ENCODE measurements around the gene SULT2B1.
"Not testable (repeated sequence)": the region's sequence is repeated elsewhere in the genome, so short reads cannot be mapped to it uniquely, and the experiment has no call there.

SULT2B1 gene

DNA sequence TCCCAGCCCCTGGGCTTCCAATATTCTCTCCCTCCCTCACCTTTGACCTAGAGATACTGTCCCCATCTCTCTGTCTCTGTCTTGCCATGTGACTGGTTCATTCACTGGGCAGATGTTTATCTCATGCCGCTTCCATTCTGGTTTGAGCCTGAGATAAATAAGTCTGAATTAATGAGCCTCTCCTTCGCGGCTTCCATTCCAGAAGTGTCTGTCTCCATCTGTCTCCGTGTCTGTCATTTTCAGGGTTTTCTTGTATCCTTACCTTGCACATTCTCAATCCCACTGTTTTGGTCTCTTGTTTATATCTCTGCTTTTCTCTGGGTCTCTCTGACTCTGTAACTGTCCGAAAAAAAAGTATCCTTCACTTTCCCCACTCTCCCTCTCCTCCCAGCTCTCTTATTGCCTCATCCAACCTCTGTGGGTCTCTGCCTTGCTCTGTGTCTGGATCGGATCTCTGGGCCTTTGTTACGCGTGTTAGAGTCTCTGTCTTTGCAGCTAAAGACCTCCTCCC, 71.6 kb downstream of the SULT2B1 start:
- no peak for DNase-seq

DNA sequence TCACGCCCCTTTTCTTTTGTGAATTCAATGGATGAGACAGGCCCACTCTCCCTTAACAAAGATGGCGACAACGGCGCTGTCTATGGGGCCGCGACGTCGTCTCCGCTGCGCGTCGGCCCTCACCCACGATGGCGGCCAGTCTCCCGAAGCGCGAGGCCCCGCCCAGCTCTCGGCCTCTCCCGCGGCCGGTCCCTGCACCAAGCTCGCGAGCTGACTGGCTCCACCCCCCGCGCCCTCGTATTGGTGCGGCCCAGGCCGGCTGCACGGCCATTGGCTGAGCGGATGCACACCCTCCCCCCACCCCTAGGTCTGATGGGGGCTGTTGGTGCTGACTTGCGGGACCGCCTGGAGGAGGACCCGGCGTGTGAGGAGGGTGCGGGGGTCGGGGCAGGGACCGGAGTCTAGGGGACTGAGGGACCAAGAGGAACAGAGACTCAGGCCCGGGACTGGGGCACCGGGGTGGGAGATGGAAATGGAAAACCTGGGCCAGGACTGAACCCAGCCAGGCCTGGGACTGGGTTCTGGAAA, 72.2 kb downstream of the SULT2B1 start:
- peak; percentile 92 to 93 for DNase-seq

DNA sequence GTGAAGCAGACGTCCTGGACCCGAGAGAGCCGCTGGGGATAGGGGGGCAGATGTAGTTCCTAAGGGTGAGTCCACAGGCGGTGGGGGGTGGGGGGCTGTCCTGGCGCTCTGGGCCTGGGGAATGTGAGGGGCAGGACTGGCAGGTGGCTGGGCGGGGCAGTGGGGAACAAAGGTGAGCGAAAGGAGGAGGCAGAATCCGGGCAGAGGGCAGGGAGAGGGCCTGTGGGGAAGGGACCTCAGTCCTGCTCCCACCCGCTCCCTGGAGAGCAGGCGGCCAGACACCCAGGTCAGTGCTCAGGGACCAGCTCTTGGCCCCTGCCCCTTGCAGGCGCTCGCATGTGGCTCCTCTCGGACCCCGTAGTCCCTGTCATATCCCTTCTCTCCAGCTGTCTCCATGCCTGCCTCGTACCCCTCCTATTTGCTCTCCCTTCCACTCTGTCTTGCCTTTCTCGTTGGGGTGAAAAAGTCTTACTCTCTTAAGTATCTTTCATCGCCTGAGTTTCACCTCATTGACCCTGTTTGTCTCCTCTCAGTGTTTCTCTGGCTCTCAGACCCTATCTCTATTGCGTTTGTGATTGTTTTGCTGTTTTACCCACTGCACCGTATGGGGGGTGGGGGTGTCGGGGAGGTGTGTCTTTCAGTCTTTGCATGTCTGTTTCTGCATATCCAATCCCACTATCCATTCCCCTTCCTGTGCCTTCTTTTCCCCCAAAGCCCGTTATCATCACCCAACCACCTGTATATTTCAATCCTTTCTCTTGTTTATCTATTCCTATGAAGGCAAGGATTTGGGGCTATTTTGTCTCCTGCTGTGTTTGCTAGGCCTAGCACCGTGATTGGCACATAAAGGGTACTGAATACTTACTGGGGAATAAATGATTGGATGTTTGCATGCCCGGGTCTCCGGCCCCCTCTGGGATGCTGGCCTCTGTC, 73.1 kb downstream of the SULT2B1 start:
- DNase-seq: no peak

DNA sequence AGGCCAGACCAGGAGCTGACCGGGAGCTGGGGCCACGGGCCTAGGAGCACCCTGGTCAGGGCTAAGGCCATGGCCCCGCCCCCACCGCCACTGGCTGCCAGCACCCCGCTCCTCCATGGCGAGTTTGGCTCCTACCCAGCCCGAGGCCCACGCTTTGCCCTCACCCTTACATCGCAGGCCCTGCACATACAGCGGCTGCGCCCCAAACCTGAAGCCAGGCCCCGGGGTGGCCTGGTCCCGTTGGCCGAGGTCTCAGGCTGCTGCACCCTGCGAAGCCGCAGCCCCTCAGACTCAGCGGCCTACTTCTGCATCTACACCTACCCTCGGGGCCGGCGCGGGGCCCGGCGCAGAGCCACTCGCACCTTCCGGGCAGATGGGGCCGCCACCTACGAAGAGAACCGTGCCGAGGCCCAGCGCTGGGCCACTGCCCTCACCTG, 73.9 kb downstream of the SULT2B1 start:
- no peak for DNase-seq

DNA sequence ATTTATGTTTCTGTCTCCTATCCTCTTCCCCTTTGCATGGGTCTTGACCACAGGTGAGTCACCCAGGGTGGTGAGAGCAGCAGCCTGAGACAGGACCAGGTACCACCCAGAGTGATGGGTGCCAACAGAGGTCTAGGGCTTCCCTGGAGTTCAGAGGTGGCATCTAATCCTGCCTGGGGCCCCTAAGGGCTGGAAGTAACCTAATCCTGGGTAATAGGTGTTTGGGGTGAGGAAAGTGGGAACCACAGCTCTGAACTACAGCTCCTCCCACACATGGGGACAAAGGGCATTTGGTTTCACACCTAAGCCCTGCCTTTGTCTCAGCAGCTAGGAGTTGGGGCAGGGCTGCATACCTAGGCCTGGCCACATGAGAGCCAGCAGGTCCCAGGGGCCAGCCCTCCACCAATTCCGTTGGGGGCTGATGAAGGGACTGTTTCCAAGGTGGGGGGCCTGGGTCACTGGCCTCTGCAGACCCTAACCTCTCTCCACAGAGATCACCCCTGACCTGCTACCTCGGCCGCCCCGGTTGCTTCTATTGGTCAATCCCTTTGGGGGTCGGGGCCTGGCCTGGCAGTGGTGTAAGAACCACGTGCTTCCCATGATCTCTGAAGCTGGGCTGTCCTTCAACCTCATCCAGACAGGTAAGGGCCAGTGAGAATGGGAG, 75.4 kb downstream of the SULT2B1 start:
- DNase-seq: no peak

DNA sequence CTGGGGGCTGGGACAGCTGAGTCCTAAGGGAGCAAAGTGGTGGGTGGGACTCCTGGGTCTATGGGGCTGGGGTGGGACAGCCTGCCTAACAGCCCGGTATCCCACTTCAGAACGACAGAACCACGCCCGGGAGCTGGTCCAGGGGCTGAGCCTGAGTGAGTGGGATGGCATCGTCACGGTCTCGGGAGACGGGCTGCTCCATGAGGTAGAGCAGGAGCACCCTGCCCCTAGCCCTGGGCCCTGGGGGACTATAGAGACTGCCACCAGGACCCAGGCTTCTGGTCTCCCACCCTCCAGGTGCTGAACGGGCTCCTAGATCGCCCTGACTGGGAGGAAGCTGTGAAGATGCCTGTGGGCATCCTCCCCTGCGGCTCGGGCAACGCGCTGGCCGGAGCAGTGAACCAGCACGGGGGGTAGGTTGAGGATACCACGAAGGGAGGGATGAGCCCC, 75.9 kb downstream of the SULT2B1 start:
- DNase-seq: no peak

DNA sequence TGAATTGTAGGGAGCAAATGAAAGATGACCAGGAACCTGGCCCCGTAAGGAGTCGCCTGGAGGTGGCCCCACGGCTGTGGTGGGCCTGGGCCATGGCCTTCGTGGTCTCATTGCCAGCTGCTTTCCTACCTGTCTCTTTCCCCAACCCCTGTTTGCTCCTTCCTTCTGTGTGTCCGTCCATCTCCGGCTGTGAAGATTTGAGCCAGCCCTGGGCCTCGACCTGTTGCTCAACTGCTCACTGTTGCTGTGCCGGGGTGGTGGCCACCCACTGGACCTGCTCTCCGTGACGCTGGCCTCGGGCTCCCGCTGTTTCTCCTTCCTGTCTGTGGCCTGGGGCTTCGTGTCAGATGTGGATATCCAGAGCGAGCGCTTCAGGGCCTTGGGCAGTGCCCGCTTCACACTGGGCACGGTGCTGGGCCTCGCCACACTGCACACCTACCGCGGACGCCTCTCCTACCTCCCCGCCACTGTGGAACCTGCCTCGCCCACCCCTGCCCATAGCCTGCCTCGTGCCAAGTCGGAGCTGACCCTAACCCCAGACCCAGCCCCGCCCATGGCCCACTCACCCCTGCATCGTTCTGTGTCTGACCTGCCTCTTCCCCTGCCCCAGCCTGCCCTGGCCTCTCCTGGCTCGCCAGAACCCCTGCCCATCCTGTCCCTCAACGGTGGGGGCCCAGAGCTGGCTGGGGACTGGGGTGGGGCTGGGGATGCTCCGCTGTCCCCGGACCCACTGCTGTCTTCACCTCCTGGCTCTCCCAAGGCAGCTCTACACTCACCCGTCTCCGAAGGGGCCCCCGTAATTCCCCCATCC, 76.7 kb downstream of the SULT2B1 start:
- peak in 1 of 2 donors; percentile 52 for DNase-seq

DNA sequence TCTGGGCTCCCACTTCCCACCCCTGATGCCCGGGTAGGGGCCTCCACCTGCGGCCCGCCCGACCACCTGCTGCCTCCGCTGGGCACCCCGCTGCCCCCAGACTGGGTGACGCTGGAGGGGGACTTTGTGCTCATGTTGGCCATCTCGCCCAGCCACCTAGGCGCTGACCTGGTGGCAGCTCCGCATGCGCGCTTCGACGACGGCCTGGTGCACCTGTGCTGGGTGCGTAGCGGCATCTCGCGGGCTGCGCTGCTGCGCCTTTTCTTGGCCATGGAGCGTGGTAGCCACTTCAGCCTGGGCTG, 77.3 kb downstream of the SULT2B1 start:
- DNase-seq: no peak

DNA sequence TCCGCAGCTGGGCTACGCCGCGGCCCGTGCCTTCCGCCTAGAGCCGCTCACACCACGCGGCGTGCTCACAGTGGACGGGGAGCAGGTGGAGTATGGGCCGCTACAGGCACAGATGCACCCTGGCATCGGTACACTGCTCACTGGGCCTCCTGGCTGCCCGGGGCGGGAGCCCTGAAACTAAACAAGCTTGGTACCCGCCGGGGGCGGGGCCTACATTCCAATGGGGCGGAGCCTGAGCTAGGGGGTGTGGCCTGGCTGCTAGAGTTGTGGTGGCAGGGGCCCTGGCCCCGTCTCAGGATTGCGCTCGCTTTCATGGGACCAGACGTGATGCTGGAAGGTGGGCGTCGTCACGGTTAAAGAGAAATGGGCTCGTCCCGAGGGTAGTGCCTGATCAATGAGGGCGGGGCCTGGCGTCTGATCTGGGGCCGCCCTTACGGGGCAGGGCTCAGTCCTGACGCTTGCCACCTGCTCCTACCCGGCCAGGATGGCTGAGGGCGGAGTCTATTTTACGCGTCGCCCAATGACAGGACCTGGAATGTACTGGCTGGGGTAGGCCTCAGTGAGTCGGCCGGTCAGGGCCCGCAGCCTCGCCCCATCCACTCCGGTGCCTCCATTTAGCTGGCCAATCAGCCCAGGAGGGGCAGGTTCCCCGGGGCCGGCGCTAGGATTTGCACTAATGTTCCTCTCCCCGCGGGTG, 77.8 kb downstream of the SULT2B1 start:
- DNase-seq: no peak

DNA sequence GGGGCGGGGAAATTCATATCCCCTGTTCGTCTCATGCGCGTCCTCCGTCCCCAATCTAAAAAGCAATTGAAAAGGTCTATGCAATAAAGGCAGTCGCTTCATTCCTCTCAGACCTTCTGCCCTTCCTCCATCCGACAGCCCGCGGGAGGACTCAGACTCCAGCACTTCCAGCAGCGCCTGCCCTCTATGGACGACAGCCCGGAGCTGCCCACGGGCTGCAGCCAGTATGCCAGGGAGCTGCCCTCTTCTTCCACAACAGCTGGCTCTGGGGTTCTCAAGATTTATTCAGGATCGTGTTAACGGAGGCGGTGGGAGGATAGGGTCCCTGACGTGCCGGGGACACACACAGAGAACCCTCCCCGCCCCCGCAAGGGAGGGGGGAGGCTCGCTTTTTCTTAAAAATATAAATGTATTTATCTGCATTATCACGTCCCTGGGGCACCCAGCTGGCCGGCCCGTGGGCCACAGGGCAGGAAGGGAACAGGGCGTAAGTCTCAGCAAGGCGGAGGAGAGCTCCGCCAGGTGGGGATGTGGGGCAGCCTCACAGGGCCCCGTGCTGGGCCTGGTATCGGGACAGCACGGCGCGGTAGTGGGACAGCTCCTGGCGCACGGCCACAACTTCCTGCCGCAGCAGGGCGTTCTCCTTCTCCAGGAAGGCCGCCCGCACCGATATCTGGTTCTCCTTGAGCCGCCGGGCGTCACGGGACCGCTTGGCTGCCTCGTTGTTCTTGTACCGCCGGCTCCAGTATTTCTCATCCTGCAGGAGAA, 78.5 kb downstream of the SULT2B1 start:
- DNase-seq: peak; percentile 38 to 45

DNA sequence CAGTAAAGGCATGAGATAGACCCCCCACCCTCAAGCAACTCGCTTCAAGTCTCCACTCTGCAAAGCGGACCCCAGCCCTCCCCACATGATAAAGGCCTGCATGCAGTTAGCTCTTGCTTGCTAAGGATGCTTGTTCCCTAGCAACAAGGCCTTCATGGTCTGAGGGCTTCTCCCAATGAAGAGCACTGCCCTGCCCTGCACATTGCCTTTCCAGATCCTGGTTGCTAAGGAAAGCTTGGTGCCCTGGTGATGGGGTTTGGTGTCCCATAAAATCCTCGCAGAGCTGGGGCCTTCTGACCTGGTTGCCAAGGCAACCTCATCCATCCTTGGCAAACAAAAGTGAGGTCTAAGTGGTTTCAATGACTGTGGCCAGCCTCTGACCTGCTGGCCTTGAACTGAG, 79.3 kb downstream of the SULT2B1 start:
- no peak for DNase-seq

DNA sequence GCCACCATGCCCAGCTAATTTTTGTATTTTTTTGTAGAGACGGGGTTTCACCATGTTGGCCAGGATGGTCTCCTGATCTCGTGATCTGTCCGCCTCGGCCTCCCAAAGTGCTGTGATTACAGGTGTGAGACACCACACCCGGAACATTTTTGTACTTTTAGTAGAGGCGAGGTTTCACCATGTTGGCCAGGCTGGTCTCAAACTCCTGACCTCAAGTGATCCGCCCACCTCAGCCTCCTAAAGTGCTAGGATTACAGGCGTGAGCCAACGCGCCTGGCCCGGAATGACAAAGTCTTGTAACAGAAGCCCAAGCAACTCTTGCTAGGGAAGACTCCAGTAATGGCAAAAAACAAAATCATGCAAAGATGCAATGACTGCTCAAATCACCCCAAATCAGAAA, 80.3 kb downstream of the SULT2B1 start:
- DNase-seq: not testable (repeated sequence)

DNA sequence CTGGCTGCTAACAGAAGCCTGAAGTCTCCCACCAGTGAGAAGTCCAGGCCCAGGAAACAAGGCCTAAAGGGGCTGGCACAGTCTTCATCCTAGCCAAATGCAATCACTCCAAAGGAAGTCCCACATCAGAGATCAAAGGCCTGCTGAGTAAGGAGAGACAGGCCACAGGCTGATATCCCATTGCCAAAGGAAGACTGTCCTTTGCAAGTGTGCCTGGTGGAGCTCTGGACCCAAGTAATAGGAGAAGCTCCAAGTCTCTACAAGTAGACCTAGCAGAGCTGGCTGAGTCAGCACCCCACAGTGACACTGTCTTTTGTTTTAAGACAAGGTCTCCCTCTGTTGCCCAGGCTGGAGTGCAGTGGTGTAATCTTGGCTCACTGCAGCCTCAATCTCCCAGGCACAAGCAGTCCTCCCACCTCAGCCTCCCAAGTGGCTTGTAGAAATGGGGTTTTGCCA, 80.7 kb downstream of the SULT2B1 start:
- DNase-seq: peak; percentile 28 to 39

DNA sequence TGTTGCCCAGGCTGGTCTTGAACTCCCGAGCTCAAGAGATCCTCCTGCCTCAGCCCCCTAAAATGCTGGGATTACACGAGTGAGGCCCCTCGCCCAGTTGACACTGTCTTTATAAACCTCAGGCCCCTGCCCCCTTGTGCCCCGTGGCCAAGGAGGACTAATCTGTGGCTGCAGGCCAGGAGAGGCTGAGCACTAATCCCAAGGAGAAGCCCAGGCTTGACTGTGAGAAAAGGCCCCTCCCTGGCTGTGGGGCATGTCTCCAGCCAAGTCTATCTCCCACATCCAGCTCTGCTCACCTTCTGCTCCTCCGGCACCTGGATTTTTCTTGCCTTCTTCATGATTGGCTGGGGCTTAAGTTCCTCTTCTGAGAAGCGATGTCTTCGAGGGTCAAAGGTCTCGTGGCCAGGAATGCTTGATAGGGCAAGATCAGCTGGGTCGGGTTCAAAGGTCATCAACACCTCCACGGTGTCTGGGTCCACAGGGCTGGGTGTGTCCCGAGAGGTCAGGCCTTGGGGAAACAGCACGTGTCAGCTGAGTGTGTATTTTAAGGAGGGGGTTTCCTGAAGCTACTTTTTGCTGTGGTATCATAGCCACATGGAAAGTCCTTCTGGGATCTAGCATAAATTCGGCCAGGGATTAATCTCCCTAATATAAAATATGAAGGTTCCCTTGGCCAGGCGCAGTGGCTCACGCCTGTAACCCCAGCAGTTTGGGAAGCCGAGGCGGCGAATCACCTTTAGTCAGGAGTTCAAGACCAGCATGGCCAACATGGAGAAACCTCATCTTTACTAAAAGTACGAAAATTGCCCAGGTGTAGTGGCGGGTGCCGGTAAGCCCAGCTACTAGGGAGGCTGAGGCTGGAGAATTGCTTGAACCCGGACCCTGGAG, 81.4 kb downstream of the SULT2B1 start:
- DNase-seq: no peak

DNA sequence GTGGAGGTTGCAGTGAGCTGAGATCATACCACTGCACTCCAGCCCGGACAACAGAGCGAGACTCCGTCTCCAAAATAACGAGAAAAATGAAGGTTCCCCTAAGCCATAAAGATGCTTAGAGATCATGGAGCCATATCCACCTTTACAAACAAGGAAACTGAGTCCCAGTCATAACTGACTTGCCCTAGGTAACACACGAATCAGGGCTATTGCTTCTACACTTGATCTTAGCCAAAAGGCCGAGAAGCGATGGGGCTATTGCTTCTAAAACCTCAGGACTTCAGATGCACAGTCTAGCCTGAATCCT, 82.0 kb downstream of the SULT2B1 start:
- no peak for DNase-seq

DNA sequence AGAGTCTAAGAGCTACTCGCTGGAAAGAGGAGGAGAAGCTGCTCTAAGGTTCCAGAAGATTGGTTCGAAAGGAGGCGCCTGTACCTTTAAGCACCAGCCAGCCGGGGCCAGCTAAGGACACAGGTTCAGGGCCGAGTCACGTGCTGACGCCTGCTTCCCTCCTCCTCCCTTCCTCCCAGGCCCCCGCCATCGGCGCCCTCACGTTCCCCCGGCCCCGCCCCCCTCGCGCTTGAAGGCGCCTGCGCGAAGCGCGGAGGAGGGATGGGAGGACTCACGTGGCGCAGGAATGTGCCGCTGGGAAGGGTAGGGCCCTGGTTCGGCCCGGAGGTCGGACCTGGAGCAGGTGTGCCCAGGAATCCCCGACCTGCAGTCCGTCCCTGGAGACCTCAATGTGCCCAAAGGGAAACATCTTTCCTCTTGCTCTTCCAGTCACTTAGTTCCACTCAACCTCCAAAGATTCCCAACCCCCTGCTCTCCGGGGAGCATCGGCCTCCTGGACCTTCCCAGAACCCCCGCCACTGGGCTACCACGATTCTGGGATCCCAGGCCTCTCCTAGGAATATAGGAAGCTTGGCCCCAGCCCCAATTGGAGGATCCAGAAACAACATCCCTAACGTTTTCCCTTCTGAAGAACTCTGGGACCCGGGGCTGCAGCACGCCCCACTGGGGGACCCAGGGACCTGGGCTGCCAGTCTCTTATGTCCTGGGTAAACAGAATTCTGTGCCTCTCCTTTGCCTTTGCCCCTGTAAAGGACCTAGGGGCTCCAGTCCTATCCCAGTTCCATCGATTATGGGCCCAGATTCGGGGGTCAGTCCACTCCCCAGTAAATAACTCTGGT, 82.7 kb downstream of the SULT2B1 start:
- peak; percentile 87 to 89 for DNase-seq

DNA sequence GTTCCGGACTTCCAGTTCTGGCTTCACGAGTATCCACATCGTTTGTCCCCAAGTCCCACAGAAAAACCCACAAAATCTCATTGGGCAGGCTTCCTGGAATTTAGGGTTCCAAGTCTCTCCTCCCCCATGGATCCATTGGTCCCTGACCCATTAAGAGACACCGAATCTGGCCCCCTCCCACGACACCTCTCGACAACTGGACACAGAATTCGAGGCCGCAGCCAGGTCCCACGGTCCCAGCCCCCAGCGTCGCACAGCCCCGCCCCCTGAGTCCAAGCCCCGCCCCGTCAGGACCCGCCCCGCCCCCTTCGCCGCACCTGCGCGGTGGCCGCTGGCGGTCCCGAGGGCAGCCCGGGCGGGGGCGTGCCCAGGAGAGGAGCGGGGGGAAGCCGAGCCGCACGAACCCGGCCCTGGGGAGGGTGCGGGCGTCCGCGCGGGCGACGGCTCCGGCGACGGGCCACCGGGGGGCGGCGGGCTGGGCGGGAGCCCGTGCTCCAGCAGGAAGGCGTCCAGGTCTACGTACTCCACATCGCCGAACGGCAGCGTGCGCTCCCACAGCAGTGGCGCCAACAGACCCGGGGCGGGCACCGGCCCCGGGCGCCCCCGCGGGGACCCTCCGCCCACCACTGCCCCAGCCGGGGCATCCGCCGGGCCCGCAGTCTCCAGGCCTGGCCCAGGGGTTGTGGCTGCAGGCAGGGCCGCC, 83.4 kb downstream of the SULT2B1 start:
- DNase-seq: peak; percentile 57 to 78
